Activated T-helper 1 cell treated with anti-CD3 and anti-CD28 coated beads, Interleukin-2, amount 50 U/mL, for 16 hours (primary cell): Measurements from ENCODE around the gene GDF2.

Source experiments
- DNase-seq, 2 donors: peaks; one replicate each; pipeline ENCODE4 v3.0.0-alpha.2; 2020; ENCODE audit warnings: low read depth in 1 of 2, low spot score in 1 of 2

The GDF2 gene

GRCh38 chr10:47332946-47333345 is 10.7 kb downstream of the GDF2 start:
- no peak for DNase-seq

GRCh38 chr10:47333532-47333931 is 11.3 kb downstream of the GDF2 start:
- no peak for DNase-seq

DNA sequence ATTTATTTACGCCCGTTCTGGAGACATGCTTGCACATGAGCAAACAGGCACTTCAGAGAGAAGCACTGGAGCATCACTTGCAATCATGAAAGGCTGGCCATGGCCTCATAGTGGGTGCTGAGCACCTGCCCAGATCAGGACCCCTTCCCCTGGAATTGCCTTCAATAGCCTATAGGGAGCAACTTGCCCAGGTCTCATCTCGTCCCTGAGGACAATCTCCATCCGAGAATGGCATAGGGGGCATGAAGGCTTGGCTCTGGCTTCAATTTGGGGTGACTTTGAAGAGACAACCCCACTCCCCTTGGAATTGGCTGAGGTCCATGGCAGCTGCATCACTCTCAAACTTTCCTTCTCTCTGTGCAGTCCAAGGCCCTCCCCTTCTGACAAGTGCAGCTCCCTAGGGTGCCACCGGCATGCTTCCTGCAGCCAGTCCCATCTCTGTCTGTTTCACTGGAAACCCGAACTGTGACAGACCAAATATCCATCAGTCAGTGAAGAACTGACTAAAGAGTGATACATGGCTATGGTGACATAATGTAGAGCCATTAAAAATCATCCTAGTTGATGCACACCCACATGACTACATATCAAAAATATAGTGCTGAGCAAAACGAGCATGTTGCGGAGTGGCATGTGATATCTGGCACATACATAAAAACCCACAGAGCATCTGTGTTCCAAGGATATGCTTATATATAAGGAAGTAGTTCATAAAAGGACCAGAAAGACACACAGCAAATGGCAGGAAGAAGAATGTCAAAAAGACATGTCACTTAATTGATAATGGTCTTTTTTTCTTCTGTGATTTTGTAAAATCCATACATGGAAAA is 12.4 kb downstream of the GDF2 start:
- DNase-seq, result no peak

GRCh38 chr10:47335906-47336305 is 13.7 kb downstream of the GDF2 start:
- no peak for DNase-seq

- no peak for DNase-seq
Measured at GRCh38 chr10:47336387-47337134, 14.3 kb downstream of the GDF2 start.

GRCh38 chr10:47337310-47337709 is 15.1 kb downstream of the GDF2 start:
- no peak for DNase-seq

DNA sequence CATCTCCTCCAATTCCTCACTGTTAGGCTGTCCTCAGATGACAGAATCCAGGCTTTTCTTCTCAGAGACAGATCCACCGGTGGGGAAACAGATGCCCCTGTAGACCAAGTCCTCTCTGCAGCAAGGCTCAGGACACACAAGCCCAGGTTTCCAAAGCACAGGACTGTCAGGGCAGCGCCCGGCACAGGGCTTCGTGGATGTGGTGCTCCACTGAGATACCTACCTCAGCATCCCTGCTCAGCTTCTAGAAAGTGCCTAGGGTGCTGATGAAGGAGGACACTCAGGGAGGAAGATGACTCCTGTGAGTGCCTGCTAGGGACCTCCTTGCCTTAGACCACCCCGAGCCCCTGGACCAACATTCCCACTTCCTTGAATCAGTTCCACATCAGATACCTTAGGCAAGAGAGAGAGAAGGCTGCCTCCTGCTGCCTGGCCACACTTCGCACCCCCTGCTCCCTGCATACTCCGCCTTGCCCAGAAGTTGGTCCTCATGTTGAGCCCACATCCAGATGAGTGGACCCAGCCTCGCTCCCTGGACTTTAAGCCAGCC is 17.0 kb downstream of the GDF2 start:
- DNase-seq, result no peak

DNA sequence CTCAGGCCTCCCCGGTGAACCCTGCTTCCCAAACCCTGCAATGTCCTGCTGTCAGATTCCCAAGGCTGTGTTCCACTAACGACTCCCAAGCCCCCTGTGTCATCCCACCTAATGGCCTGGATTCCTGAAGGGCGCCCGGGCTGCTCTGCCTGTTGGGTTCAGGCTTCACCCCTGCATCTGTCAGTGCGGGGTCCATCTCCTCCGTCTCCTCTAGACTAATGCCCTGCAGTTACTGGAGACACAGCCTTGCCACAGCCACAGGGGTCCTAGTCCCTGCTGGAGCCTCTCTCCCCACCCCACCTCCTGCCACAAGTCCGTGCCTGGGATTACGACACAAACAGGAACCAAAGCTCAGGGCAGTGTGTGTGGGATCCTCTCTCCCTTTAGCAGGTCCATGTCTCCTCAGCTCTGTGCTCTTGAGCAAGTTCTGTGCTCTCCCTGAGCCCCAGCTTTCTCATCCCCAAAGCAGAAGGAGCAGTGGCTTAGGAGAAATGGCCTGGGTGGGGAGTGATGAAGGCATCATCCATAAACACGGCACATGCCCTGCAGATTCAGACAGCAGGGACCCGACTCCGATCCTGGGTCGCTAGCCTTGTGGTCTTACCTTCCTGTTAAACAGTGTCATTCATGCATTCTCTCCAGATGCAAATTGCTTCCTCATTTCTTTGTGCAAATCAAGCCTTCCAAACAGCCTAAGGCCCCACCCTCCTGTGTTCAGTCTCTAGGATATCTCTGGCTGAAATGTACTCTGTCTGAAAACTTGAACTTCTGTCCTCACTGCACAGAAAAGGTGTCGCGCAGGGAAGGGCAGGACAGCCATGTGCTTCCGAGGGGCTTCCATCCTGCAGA is 17.7 kb downstream of the GDF2 start:
- no peak for DNase-seq

GRCh38 chr10:47340608-47341170 is 18.4 kb downstream of the GDF2 start:
- peak; percentile 52 to 62 for DNase-seq

DNA sequence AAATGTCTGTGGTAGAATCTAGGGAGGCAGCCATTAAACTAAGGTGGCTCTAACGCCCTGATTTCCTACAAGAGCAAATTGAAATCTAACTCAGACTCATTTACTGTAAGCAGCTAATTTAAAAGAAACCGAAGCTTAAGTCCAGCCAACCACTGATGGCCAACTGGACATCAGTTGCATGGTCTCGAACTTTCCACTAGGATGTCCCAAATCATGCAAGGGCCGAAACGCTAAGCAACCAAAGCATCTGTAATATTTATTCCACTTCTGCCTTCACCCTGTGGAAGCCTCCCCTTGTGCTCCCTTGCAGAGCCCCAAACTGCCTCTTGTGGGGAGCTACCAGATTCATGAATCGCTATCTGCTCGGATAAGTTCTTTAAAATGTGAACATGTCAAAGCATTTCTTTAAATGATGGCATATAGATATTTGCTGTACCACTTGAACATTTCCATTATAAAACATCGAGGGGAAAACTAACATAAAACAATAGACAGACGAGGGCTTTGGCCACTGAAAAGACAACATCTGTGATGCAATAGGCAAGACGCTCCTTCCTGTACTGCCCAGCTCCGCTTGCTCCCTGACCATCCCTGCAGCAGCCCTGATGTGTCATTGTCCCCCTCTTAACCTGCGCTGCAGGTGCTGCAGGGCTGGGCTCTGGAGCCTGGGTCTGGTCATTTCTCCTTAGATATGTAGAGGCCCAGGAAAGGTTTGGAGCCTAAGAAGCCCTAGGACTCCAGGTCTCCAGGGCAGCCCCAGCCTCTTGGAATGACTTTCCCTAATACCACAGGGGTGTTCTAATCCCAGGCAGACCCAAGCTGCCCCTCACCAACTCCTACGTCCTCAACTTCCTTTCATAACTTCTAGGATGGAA is 23.0 kb downstream of the GDF2 start:
- no peak for DNase-seq

GRCh38 chr10:47346581-47347302 is 24.5 kb downstream of the GDF2 start:
- DNase-seq, result no peak

DNA sequence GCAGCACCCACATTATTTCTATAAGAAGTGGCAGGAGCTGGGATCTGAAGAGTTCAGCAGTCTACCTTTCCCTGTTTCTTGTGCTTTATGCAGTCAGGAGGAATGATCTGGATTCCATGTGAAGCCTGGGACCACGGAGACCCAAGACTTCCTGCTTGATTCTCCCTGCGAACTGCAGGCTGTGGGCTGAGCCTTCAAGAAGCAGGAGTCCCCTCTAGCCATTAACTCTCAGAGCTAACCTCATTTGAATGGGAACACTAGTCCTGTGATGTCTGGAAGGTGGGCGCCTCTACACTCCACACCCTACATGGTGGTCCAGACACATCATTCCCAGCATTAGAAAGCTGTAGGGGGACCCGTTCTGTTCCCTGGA is 25.0 kb downstream of the GDF2 start:
- DNase-seq, result no peak

GRCh38 chr10:47348138-47348651 is 25.9 kb downstream of the GDF2 start, which contains the start of gene RBP3:
Gene RBP3, plus strand, starts transcription at chr10:47348363. Its CDS starts 122 bp downstream, at chr10:47348485.
- DNase-seq, result no peak

- no peak for DNase-seq
Measured at GRCh38 chr10:47348661-47349470, 26.6 kb downstream of the GDF2 start.

GRCh38 chr10:47349516-47349915 is 27.3 kb downstream of the GDF2 start:
- no peak for DNase-seq

DNA sequence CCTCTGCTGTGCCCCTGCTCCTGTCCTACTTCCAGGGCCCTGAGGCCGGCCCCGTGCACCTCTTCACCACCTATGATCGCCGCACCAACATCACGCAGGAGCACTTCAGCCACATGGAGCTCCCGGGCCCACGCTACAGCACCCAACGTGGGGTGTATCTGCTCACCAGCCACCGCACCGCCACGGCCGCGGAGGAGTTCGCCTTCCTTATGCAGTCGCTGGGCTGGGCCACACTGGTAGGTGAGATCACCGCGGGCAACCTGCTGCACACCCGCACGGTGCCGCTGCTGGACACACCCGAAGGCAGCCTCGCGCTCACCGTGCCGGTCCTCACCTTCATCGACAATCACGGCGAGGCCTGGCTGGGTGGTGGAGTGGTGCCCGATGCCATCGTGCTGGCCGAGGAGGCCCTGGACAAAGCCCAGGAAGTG is 27.7 kb downstream of the GDF2 start:
- DNase-seq, result no peak

DNA sequence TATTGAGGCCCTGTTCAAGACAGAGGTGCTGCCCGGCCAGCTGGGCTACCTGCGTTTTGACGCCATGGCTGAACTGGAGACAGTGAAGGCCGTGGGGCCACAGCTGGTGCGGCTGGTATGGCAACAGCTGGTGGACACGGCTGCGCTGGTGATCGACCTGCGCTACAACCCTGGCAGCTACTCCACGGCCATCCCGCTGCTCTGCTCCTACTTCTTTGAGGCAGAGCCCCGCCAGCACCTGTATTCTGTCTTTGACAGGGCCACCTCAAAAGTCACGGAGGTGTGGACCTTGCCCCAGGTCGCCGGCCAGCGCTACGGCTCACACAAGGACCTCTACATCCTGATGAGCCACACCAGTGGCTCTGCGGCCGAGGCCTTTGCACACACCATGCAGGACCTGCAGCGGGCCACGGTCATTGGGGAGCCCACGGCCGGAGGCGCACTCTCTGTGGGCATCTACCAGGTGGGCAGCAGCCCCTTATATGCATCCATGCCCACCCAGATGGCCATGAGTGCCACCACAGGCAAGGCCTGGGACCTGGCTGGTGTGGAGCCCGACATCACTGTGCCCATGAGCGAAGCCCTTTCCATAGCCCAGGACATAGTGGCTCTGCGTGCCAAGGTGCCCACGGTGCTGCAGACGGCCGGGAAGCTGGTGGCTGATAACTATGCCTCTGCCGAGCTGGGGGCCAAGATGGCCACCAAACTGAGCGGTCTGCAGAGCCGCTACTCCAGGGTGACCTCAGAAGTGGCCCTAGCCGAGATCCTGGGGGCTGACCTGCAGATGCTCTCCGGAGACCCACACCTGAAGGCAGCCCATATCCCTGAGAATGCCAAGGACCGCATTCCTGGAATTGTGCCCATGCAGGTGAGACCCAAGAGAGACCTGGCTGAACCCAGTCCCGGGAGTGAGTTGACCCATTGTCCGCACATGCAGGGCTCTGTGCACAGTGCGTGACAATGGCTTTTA is 28.7 kb downstream of the GDF2 start:
- no peak for DNase-seq
